Mucosa of descending colon (tissue), 3 donors: ENCODE measurements around the gene PISD. TPM values are rescaled to one million over a fixed set of nuclear protein-coding genes. Genes with fewer than 3 reads are reported as not detected.

Experiments used
- ATAC-seq: fragments of 200-7000 bp; cut with Tn5 transposase; one replicate; pipeline ENCODE4 v1.9.1; 2020; ENCODE audit warnings: mild to moderate bottlenecking, moderate library complexity
- DNase-seq, 3 donors: peaks; one replicate each; pipeline ENCODE4 v3.0.0-alpha.2; 2020
- H3K36me3 ChIP-seq: fragments of 200-600 bp; one replicate; pipeline ENCODE4 v1.8.0; 2021; ENCODE audit warnings: low read depth, mild to moderate bottlenecking
- H3K4me1 ChIP-seq: fragments of 200-600 bp; one replicate; pipeline ENCODE4 v1.8.0; 2021; ENCODE audit warnings: low read depth, mild to moderate bottlenecking
- H3K4me3 ChIP-seq: fragments of 200-600 bp; one replicate; pipeline ENCODE4 v1.8.0; 2021; ENCODE audit warnings: mild to moderate bottlenecking
- H3K9me3 ChIP-seq: fragments of 200-600 bp; one replicate; pipeline ENCODE4 v1.8.0; 2021; ENCODE audit warnings: mild to moderate bottlenecking
- intact Hi-C, 2 donors: fragments of 100-400 bp; cut with DNase I in 1 of 2; cut with micrococcal nuclease in 1 of 2; formaldehyde crosslinking; loops; one replicate each; pipeline versions ENCODE4 v1.11.0 to v1.11.1; 2022; cut with DNase I, micrococcal nuclease
- total RNA-seq, 3 donors: library from RNA; stranded (reverse); fragmentation: NEBNext Ultra II Directional in 2 of 3; extraction: Animal tissue kit (Norgen Biotek cat#: 25700) in 2 of 3; gene quantifications; one replicate each; pipeline versions ENCODE4 v1.2.1 to v1.2.4, GENCODE V29; 2021 to 2023
- TF ChIP-seq, protein P1 (sequence below): fragments of 200-600 bp; IDR thresholded peaks from one replicate; pipeline ENCODE4 v1.8.0; 2022; ENCODE audit warnings: antibody characterized with exemption, mild to moderate bottlenecking
- donor health status: DM: no; HTN: no; CAD: no; lungs with moderate emphysema.
- donor health status: DM: no; HTN: no; CAD: no.
- donor health status: DM: no; HTN: yes; CAD: no.

The PISD gene
- total RNA-seq, 3 donors from 2014 or later: 31.6 to 42.9 (median 38.0) TPM

DNA sequence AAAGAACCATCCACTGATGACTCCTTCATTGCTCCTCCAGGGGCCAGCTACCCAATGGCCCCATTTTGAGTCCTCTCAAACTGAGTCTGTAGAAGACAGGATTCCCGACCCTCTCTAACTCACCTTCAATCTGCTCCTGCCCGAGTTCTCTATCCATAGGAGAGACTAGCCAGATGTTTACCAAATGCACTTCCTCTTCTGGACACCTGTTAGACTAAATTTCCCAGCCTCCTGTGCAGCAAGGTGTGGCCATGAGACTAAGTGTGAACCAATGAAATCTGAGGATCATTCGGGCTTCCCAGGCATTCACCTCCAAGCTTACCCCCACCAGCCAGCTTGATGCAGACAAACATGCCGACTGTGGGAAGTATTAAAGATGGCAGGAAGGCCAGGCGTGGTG, 7.6 kb downstream of the PISD start:
- DNase-seq (peak in 1 of 3 donors; percentile 7), ATAC-seq (peak; percentile 35)
- TF ChIP-seq, protein P1, sequence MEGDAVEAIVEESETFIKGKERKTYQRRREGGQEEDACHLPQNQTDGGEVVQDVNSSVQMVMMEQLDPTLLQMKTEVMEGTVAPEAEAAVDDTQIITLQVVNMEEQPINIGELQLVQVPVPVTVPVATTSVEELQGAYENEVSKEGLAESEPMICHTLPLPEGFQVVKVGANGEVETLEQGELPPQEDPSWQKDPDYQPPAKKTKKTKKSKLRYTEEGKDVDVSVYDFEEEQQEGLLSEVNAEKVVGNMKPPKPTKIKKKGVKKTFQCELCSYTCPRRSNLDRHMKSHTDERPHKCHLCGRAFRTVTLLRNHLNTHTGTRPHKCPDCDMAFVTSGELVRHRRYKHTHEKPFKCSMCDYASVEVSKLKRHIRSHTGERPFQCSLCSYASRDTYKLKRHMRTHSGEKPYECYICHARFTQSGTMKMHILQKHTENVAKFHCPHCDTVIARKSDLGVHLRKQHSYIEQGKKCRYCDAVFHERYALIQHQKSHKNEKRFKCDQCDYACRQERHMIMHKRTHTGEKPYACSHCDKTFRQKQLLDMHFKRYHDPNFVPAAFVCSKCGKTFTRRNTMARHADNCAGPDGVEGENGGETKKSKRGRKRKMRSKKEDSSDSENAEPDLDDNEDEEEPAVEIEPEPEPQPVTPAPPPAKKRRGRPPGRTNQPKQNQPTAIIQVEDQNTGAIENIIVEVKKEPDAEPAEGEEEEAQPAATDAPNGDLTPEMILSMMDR: no peak
- H3K4me3 ChIP-seq: no peak overlapping the region
- intact Hi-C loops: no loop called here
- H3K4me1 ChIP-seq: no peaks in the 10 kb centered on the region
- H3K36me3 ChIP-seq: peaks cover 6% of the 10 kb centered on the region
- H3K9me3 ChIP-seq: no peaks in the 10 kb centered on the region

DNA sequence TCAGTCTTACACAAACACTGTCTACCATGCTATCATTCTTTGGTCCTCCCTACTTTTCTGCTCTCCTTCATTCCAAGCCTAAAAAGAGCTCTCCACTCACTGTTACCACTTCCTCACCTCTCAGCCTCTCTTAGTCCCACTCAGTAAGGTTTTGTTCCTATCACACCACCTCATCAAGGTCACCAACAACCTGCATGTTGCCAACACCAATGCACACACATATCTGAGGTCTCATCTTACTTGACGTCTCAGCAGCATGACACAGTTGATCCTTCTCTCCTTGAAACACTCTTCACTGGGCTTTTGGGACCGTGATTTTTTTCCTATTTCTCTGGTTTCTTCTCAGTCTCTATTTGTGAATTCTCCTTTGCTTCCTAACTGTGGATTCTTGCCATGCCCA, 8.1 kb downstream of the PISD start:
- Histone ChIP-seq H3K4me1 (no peaks in the 10 kb centered on the region), H3K9me3 (no peaks in the 10 kb centered on the region), H3K36me3 (peaks cover 6% of the 10 kb centered on the region), H3K4me3 (no peak overlapping the region)
- TF ChIP-seq, protein P1: no peak
- DNase-seq (no peak), ATAC-seq (no peak)
- intact Hi-C loops: no loop called here

DNA sequence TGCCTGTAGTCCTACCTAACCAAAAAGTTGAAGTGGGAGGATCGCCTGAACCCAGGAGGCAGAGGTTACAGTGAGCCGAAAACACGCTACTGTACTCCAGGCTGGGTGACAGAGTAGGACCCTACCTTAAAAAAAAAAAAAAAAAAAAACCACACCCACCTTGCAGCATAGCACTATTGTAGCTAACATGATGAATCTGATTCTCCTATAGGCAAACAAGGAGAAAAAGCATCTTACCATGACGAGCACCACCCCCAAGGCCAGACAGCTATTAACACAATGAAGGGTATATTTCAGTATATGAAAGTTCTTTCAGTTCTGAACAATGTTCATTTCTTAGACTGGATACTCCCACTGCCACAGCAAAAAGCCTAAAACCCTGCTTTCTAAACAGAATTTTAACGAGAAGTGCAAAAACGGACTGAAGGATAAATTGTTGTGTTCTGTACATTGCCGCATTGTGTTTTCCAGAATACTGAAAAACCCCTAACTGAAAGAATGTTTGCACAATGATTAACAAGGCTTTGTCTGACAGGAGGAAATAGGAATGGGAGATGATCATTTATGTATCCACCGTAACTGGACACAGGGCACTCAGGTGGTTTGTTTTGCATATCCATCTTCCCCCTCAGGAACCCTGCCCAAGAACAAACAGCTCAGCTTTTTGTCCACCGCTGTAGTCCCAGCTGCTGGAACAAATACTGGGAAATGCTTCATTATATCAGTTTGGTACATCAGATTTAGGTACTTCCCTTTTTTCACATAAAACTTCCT, 8.9 kb downstream of the PISD start:
- TF ChIP-seq, protein P1: no peak

DNA sequence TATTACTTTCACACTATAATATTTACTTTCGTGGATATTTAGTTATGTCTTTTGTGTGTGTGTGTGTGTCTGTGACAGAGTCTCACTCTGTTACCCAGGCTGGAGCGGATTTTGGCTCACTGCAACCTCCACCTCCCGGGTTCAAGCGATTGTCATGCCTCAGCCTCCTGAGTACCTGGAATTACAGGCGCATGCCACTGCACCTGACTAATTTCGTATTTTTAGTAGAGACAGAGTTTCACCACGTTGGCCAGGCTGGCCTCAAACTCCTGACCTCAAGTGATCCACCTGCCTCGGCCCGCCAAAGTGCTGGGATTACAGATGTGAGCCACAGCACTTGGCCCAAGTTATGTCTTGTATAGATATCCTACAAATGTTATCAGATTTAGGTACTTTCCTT, 9.9 kb downstream of the PISD start:
- H3K4me1 ChIP-seq: no peaks in the 10 kb centered on the region
- intact Hi-C loops: no loop called here
- TF ChIP-seq, protein P1: no peak
- peaks cover 6% of the 10 kb centered on the region for H3K36me3 ChIP-seq
- H3K4me3 ChIP-seq: no peak overlapping the region
- ATAC-seq (no peak), DNase-seq (no peak)
- no peaks in the 10 kb centered on the region for H3K9me3 ChIP-seq

More for the DNA sequence above, 8.9 kb downstream of the PISD start:
- peak; percentile 86 for ATAC-seq
- Histone ChIP-seq H3K4me1 (no peaks in the 10 kb centered on the region), H3K36me3 (peaks cover 6% of the 10 kb centered on the region), H3K4me3 (no peak overlapping the region), H3K9me3 (no peaks in the 10 kb centered on the region)
- no peak for DNase-seq
- intact Hi-C loops: no loop called here

DNA sequence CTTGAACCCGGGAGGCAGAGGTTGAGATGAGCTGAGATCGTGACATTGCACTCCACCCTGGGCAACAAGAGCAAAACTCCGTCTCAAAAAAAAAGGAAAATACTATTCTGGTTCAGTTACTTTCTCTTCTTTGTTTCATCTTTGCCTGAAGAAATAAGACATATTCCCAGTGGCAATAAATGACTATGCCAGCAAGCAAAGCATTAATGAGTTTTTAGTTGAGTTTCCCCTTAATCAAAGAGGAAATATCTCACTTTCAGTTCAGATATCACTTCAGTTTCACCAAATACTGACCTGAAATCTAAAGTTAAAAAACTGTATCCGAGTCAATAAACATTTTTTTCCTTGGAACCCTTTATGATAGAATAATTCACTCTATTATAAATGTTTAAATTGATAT, 10.4 kb downstream of the PISD start:
- Histone ChIP-seq H3K9me3 (no peaks in the 10 kb centered on the region), H3K4me1 (peaks cover under 1% of the 10 kb centered on the region), H3K4me3 (no peak overlapping the region), H3K36me3 (peaks cover 6% of the 10 kb centered on the region)
- TF ChIP-seq, protein P1: no peak
- DNase-seq (no peak), ATAC-seq (no peak)
- intact Hi-C loops: no loop called here
